Activated CD4-positive, CD25-positive, alpha-beta regulatory T cell (primary cell): ENCODE measurements around the gene RGS6.

ENCODE experiments used
- DNase-seq, 4 experiments: peaks; one replicate each; lab custom pipeline; 2025; lab: John Stamatoyannopoulos, UW

Gene RGS6

DNA sequence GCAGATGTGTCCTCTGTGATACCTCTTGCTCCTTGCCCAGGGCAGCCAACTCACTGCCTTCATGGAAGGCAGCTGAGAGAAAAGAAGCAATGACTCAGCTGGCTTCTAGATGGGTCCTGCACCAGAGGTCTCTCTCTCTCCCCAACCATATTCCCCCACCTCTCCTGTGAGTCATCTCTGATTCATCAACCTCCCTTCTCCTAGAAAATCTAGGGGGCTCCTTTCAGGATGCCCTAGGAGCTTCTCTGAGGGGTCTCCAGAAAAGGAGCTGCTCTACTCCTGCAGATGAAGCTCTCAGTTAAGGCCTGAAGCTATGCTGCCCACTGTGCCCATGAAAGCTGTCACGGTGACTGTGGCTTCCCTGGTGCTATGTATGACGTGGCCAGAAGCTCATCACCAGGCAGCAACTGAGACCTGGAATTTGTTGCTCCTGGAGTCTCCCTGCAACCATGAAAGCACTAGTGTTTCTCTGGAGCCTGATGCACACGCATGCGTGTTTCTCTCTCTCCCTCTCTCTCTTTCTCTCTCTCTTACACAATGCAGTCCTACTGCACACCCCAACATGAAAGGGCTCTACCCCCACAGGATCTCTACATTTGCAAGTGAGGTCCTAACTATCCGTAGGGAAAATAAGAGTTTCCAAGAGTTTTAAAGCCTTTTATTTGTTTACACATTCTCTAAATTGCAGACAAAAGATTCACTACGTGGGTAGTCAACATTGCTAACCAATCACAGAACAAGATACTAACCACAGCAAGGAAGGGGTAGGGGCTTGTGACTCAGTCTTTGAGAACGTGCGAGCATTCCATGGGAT, 676.4 kb downstream of the RGS6 start:
- DNase-seq, result no peak

DNA sequence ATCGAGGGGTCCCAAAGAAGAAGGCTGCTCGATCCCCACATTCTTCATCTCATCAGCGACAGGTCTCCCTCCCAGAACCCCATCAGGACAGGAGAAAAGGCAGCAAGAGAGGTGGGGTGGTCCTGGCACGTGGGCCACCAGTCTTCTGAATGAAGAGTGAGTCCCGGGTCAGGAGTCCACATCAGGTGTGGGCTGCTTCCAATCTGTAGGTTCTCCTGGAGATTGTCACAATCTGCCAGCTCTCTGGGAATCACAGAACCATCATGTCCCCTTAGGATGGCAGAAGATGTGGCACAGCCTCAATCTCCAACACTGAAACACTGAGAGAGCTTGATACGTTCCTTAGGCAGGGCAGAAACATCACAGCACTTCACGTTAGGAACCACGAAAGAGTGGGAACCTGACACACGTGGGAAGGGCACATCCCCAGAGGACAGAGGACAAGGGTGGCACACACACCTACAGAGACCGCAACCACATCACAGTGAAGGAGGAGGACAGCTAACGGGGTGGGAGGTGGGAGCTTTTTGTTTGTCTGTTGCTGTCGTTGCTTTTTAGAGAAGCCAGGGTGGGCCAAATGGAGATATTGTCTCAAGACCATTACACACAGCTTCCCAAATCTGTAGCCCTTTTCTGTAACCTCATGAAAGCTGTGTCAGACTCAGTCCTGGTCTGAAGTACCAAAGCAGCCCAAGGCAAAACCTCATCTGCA, 677.1 kb downstream of the RGS6 start:
- DNase-seq, result no peak

DNA sequence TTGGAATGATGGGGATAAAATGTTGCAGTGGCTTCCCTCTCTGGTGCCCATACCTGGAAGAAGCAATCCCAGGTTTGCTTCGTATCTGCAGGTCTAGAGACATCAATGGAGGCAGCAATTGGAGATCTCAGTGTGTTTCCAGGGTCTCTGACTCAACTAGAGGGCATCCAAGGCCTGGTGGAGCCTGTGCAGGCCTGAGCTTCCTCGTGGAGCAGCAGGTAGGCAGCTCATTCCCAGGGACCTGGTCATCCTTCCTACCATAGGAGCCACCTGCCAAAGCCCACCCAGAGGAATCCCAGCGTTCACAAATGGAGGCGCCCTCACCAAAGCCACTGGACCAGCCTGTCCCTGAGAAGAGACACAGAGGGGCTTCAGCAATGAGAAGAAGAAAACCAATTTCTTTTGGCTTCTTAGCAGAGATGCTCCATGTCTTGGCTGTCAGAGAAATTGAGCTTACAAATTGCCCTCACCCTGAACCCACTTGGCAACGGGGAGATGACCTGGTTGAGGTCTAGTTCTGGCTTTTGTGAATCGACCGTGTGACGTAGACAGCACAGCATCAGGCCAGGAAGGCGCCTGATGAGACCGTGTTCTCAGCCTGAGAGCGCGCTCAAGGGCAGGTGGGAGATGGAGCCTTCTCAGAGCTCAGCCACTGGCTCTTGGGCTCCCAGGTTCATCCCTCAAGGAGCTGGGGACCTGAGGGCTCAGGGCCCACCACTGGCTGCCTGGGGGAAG, 678.0 kb downstream of the RGS6 start:
- no peak for DNase-seq

DNA sequence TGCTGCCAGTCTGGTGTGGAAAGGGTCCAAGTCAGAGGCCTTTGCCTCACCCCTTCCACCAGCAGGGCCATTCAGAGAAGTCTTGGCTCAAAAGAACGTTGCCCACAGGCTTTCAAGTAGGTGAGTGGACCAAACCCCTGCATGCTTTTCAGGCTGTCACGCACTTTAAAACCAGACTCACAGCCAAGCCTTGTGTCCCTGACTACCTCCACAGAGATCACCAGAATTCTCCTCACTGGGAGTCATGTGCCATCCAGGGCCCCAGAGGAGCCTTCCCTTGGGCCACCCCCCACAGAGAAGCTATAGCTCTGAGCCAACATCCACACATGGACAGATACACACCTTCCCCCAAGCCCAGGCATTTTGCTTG, 678.6 kb downstream of the RGS6 start:
- DNase-seq, result no peak

DNA sequence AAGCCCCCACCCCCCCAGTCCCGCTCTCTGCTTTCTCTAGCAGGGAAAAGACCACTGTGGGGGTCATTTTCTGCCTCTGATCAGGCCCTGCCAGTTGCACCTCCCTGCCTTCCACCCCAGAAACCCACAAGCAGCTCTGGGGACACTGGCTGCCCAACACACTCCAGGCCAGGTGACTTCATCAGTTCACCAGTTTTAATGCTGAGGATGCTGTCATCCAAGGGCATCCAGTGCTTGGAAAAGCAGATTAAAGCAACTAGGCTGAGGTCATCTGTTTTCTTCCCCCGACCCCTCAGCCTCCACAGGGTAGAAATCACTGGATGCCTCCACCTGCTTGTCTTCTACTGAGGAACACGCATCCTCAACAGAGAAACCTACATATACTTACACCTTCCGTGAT, 679.3 kb downstream of the RGS6 start:
- no peak for DNase-seq

DNA sequence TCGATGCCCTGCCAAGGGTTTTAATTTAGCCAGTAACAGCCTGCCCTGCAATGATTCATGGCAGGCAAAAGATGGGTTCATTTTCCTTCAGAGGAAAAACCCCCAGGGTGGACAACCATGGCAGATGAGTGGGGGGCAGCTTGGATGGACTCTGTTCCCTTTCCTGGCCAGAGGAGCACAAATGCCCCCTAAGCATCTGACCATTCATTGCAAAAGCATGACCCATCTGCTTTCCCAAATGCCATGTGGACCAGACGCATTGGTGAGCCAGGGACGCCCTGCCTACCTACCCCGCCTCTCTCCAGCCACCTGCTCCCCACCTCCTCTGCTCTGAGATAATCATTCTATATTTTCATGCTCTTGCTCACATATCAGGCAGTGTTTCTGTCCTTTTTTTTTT, 679.8 kb downstream of the RGS6 start:
- DNase-seq, result no peak

DNA sequence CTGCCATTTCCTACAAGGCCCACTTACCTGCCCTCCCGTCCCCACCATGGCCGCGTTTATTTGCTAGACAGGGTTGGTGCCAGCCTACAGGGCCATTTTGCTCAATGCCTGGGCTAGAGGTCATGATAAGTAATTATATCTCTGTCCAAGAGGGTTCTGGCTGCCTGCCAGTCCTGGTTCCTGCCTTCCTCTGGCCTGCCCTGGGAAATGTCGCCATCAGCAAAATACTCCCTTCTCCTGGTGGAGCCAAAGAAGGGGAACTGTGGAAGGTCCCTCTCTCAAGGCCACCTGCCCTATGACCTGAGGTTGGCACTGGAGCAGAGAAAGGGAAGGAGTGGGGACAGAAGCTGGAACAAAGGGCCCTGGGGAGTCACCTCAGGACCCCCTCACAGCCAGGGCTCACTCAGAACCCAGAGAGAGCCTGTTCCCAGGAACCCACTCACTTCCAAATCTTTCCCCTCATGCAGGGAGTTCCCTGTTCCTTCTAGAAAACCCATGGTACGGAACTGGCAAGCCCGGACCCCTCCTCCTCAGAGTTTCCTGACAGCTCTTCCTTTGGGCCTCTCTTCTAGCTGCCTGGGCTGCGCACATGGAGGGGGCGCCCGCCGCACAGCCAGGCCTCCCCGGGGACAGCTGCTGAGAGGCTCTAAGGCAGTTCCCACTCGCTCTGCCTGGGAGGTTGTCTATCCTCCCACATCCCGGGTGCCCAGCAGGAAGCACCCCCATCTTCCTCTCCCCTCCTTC, 681.2 kb downstream of the RGS6 start:
- no peak for DNase-seq

DNA sequence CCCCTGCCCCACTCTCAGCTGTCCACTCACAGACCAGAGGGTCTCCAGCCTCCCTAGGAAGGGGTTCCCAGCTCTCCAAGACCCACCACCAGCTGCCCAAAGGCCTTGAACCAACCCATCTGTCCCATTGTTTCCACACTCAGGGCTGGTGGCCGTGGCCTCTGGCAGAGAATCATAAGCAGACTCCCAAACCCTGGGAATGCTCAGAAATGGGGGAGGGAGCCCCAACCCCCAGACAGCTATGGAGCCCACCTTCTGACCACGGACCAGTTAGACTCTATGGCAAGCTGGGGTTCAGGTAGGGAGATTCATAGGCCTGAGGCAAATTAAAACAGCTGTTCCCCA, 681.7 kb downstream of the RGS6 start:
- no peak for DNase-seq

DNA sequence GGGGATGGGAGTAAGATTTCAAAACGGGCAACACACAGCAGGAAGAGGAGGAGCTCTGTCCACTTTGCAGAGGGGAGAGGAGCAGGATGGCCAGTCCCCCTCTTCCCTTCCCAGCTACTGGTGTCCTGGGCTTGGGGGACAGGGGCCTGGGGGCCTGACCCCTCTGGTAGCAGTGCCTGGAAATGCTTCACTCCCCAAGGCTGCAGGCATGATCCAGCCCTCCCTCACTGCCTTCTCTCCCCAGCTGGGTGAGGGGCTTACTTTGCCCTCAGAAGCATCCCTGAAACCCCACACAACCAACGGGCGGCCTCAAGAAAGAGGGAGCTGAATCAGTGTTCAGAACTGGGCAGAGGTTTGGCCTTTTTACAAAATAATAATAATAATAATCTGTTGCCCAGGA, 682.1 kb downstream of the RGS6 start:
- no peak for DNase-seq

DNA sequence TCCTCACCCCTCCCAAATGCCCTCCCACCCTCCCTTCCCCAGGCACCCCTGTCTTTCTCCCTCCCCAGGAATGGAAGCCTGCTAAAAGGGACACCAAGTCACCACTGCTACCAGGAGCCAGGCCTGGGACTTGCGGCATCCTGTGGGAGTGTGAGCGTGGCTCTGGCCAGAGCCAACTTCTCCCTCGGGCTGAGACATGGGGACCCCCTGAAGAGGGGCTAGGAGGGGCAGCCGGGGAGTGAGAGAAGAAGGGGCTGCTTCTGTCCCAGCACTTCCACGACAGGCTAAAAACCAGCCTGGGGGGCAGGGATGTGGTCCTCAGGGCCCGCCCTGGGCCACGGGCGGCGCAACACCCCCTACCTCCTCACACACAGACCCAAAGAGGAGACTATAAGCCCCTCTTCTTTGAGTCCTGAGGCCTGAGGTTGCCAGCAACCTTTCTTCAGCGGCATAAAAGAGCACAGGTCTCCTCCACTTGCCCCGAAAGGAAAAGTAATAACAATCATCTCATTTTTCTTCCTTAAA, 682.7 kb downstream of the RGS6 start:
- DNase-seq, result no peak

DNA sequence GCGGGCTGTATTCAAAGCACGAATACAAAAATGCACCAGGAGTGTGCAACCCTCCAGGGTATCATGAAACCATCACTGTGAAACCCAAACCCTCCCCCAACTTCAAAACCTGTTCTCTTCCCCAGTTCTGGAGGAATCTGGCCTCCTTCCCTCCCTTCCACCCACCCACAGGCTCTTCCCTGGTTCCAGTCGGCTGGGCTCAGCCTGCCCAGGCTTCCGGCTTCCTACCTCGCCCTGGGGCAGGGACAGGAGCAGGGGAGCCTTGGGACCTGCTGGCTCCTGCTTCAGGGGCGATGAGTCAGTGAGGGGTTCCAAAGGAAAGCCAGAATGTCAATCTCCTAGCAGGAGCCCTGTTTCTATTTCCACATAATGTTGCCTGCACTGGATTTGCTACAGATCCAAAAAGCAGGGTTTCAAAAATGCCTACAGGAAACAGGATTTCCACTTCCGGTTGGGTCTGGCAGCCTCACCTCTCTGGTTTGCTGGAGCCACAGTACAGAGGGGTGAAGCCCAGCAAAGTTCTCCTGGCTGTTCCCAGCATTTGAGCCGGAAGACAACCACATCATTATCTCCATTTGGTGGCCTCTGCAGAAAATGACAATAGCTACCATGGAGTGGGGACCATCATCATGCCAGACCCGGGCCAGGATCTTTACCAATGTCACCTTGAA, 683.4 kb downstream of the RGS6 start:
- DNase-seq, result no peak
